Pons (tissue), 1 donor: Measurements from ENCODE around the gene SDK2.

Source experiments
- DNase-seq: peaks from one replicate; pipeline ENCODE4 v3.0.0-alpha.2; 2016; ENCODE audit warnings: low spot score

SDK2 gene

GRCh38 chr17:73611630-73612029, 32.6 kb downstream of the SDK2 start:
- no peak for DNase-seq

- DNase-seq, result no peak
Measured at GRCh38 chr17:73610331-73610911, 33.8 kb downstream of the SDK2 start.

- no peak for DNase-seq
Measured at GRCh38 chr17:73609758-73610157, 34.5 kb downstream of the SDK2 start.

GRCh38 chr17:73609060-73609459, 35.2 kb downstream of the SDK2 start:
- no peak for DNase-seq

- DNase-seq, result no peak
Measured at GRCh38 chr17:73605444-73605843, 38.8 kb downstream of the SDK2 start.

- no peak for DNase-seq
Measured at GRCh38 chr17:73604476-73604875, 39.8 kb downstream of the SDK2 start.

- DNase-seq, result no peak
Measured at GRCh38 chr17:73603971-73604370, 40.3 kb downstream of the SDK2 start.

- no peak for DNase-seq
Measured at GRCh38 chr17:73600103-73600871, 44.0 kb downstream of the SDK2 start.

- DNase-seq, result no peak
Measured at GRCh38 chr17:73599599-73599998, 44.6 kb downstream of the SDK2 start.

GRCh38 chr17:73598212-73598611, 46.0 kb downstream of the SDK2 start:
- DNase-seq, result no peak

GRCh38 chr17:73595931-73596330, 48.3 kb downstream of the SDK2 start:
- DNase-seq, result no peak

GRCh38 chr17:73595479-73595878, 48.8 kb downstream of the SDK2 start:
- DNase-seq, result no peak

- no peak for DNase-seq
Measured at GRCh38 chr17:73595068-73595467, 49.2 kb downstream of the SDK2 start.

GRCh38 chr17:73594598-73594997, 49.6 kb downstream of the SDK2 start:
- no peak for DNase-seq

GRCh38 chr17:73594025-73594424, 50.2 kb downstream of the SDK2 start:
- no peak for DNase-seq

GRCh38 chr17:73593249-73593965, 50.8 kb downstream of the SDK2 start:
- DNase-seq, result no peak

- no peak for DNase-seq
Measured at GRCh38 chr17:73592501-73592961, 51.7 kb downstream of the SDK2 start.

GRCh38 chr17:73592079-73592415, 52.2 kb downstream of the SDK2 start:
- DNase-seq, result no peak

- no peak for DNase-seq
Measured at GRCh38 chr17:73591296-73592078, 52.8 kb downstream of the SDK2 start.

GRCh38 chr17:73589363-73589980, 54.8 kb downstream of the SDK2 start:
- DNase-seq, result no peak

GRCh38 chr17:73588891-73589290, 55.4 kb downstream of the SDK2 start:
- no peak for DNase-seq

GRCh38 chr17:73588301-73588846, 55.9 kb downstream of the SDK2 start:
- DNase-seq, result no peak
